ENCODE data around the gene ZFYVE9.

- TF ChIP-seq CTCF (IDR thresholded peaks at IDR 0.05) (no peak), POLR2A (IDR thresholded peaks at IDR 0.05) (no peak)
These were observed 218.7 kb downstream of the ZFYVE9 start for GRCh38 chr1:52360595-52360968.

All from adrenal gland (tissue), 5 donors.